Nephron (organoid): Measurements from ENCODE around the gene KIAA1671.
"Not testable (repeated sequence)": the region's sequence is repeated elsewhere in the genome, so short reads cannot be mapped to it uniquely, and the experiment has no call there.

Source experiments
- H3K27ac Mint-ChIP-seq, 3 experiments: 2 replicates each; pipeline ENCODE4 v1.8.0; 2020; ENCODE audit warnings: mixed read lengths in 3 of 3, mild to moderate bottlenecking in 2 of 3, moderate library complexity in 1 of 3
- H3K27me3 Mint-ChIP-seq: 2 replicates; pipeline ENCODE4 v1.8.0; 2021; ENCODE audit warnings: low read depth, mild to moderate bottlenecking, moderate library complexity, mixed read lengths
- H3K36me3 Mint-ChIP-seq: 2 replicates; pipeline ENCODE4 v1.8.0; 2020; ENCODE audit warnings: low read depth, mixed read lengths
- H3K4me1 Mint-ChIP-seq: 2 replicates; pipeline ENCODE4 v1.8.0; 2020; ENCODE audit warnings: mixed read lengths
- H3K4me3 Mint-ChIP-seq, 3 experiments: 2 replicates each; pipeline ENCODE4 v1.8.0; 2020; ENCODE audit warnings: mild to moderate bottlenecking in 3 of 3, mixed read lengths in 3 of 3, moderate library complexity in 2 of 3
- H3K9me3 Mint-ChIP-seq: 2 replicates; pipeline ENCODE4 v1.8.0; 2020; ENCODE audit warnings: mixed read lengths
- TF ChIP-seq, protein P1 (sequence below), 3 experiments: fragments of 200-600 bp; sonication (generic); IDR thresholded peaks; one replicate each; pipeline ENCODE4 v1.5.0; 2021; ENCODE audit warnings: antibody characterized with exemption in 3 of 3; ENCODE audit not compliant: unreplicated experiment in 3 of 3

The KIAA1671 gene

DNA sequence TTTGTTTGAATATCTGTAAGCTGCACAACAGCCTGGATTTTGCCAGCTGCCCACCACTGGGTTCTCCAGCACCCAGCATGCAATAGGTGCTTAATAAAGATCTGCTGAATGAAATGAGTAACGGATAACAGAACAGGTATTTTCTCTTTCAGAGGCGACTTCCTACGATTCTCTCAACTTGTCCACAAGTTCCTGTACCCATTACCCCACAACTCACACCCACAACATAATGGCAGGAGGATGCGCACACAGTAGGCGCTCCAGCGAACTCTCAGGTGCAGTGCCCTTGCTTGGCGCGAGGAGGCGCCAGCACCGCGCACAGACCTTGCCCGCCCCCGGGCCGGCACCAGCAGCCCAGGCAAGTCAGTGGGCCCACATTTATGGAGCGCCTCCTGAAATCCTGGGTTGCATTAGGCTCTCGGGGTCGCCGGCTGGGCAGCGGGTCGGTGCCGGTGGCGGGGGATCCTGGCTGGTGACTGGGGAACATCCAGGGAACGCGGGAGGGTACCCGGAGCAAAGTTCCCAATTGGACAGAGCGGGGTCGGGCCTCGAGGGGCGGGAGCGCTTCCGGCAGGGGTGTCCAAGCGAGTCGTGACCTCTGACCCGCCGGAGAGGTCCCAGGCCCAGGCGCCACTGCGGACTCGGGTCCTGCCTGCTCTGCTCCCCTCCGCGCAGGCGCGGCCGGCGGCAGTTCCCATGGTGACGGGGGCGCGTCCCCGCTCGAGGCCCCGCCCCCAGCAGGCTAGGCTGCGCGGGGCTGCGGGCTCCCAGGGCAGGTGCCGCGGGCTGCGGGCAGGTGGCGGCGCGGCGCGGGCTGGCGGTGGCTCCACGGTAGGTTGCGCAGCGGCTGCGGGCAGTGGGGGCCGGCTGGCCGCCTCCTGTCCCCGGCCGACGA is at the start of gene KIAA1671:
Gene KIAA1671 (plus strand): TSS at position 775 of the 895 bp plus-strand sequence. CDS start 75,284 bp downstream, outside the sequence.
- peaks cover 23% of the 10 kb centered on the region for H3K27me3 Mint-ChIP-seq
- H3K4me3 Mint-ChIP-seq: peak within 1 kb of the TSS; percentile 90 to 95 (median 92)
- H3K27ac Mint-ChIP-seq: peak within 1 kb of the TSS; percentile 60 to 94 (median 81)
- H3K9me3 Mint-ChIP-seq: no peaks in the 10 kb centered on the region
- TF ChIP-seq, protein P1, sequence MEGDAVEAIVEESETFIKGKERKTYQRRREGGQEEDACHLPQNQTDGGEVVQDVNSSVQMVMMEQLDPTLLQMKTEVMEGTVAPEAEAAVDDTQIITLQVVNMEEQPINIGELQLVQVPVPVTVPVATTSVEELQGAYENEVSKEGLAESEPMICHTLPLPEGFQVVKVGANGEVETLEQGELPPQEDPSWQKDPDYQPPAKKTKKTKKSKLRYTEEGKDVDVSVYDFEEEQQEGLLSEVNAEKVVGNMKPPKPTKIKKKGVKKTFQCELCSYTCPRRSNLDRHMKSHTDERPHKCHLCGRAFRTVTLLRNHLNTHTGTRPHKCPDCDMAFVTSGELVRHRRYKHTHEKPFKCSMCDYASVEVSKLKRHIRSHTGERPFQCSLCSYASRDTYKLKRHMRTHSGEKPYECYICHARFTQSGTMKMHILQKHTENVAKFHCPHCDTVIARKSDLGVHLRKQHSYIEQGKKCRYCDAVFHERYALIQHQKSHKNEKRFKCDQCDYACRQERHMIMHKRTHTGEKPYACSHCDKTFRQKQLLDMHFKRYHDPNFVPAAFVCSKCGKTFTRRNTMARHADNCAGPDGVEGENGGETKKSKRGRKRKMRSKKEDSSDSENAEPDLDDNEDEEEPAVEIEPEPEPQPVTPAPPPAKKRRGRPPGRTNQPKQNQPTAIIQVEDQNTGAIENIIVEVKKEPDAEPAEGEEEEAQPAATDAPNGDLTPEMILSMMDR (IDR thresholded peaks at IDR 0.05; ENCODE audit: unreplicated experiment in 3 of 3): peak; percentile 99 to 100 (median 100)
- H3K4me1 Mint-ChIP-seq: peaks cover 22% of the 10 kb centered on the region
- H3K36me3 Mint-ChIP-seq: no peaks in the 10 kb centered on the region

DNA sequence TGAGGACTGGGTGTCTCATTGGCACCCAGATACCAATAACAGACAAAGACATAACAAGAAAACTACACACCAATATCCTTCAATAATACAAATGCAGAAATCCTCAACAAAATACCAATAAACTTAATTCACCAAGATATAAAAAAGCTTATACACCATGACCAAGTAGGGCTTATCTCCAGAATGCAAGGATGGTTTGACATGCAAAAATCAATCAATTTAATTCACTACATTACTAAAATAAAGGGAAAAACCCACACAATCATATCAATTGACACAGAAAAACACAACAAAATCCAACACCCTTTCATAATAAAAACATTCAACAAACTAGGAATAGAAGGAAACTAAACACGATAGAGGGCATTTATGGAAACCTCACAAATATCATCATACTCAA is 46.6 kb upstream of the KIAA1671 start:
- peaks cover 15% of the 10 kb centered on the region for H3K36me3 Mint-ChIP-seq
- peaks cover 29% of the 10 kb centered on the region for H3K9me3 Mint-ChIP-seq
- TF ChIP-seq, protein P1 (IDR thresholded peaks at IDR 0.05; ENCODE audit: unreplicated experiment in 3 of 3): no peak
- H3K4me1 Mint-ChIP-seq: no peaks in the 10 kb centered on the region
- H3K27ac Mint-ChIP-seq: no peak overlapping the region
- no peak overlapping the region for H3K4me3 Mint-ChIP-seq
- H3K27me3 Mint-ChIP-seq: no peaks in the 10 kb centered on the region

DNA sequence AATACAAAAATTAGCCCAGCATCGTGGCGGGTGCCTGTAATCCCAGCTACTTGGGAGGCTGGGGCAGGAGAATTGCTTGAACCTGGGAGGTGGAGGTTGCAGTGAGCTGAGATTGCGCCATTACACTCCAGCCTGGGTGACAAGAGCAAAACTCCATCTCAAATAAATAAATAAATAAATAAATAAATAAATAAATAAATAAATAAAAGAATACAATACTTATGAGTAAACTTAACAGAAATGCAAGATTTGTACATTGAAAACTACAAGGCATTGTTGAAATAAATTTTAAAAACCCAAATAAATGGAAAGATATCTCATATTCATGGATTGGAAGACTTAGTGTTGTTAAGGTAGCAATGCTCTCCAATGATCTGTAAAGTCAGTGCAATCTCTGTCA is 45.4 kb upstream of the KIAA1671 start:
- not testable (repeated sequence) for H3K4me1 Mint-ChIP-seq, H3K27ac Mint-ChIP-seq, H3K27me3 Mint-ChIP-seq, H3K4me3 Mint-ChIP-seq
- Mint-ChIP-seq H3K9me3 (peaks cover 29% of the 10 kb centered on the region), H3K36me3 (peaks cover 15% of the 10 kb centered on the region)

DNA sequence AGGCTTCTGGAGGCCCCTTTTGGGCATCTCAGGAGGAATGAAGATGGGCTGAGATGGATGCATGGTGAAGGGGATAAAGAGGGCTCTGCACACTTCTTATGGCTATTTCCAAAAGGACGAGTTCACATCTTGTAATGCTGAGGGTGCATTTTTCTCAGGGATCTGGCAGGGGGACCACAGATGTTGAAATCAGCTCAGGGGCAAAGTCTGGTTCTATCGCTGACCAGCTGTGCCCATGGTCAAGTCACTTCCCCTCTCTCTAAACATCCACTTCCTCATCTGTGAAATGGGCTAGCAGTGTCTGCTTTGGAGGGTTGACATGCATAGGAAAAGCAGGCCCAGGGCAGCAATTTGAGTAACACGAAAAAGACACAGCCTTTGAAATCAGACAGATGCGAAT is 32.5 kb upstream of the KIAA1671 start:
- no peaks in the 10 kb centered on the region for H3K36me3 Mint-ChIP-seq
- peaks cover 2% of the 10 kb centered on the region for H3K9me3 Mint-ChIP-seq
- H3K27me3 Mint-ChIP-seq: peaks cover 4% of the 10 kb centered on the region
- no peak overlapping the region for H3K4me3 Mint-ChIP-seq
- no peak overlapping the region for H3K27ac Mint-ChIP-seq
- TF ChIP-seq, protein P1 (IDR thresholded peaks at IDR 0.05; ENCODE audit: unreplicated experiment in 3 of 3): no peak
- H3K4me1 Mint-ChIP-seq: no peaks in the 10 kb centered on the region

DNA sequence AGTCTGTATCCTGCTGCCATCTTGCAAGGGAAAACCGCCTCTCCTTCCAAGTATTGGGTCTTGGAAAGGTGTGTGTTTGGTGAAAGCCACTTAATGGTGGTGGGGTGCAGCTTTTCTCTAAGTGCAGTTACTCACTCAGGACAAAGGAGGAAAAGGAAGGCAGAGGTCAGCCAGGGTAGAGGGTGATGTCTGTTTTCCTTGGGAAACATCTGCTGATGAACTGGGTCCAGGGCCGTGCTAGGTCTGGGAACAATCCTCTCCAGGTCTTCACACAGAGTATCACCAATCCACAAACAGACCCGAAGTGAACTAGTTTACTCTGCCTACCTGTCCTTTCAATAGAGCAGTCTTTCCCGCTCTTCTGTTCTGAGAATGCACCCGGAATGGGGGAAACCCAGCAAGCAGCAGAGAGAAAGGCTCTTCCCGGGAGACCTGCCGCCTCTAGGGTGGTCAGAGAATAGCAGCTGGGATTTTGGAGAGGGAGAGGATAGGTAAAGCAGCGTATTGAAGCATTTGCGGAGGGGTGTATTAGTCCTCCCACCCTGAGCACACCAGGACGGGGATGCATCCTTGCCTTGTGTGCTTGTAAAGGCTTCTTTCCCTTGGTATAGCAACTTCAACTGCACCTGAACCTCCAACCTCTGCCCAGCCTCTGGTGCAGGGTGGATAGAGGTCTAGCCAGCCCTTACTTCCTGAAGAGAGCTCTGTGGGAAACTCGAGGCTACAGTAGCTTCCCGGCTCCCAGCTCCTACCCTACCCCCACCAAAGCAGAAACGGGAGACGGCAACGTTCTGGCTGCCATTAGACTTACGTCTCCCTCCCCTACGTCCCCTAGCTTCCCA is 26.7 kb upstream of the KIAA1671 start:
- H3K4me3 Mint-ChIP-seq: no peak overlapping the region
- H3K9me3 Mint-ChIP-seq: peaks cover 2% of the 10 kb centered on the region
- peaks cover 6% of the 10 kb centered on the region for H3K4me1 Mint-ChIP-seq
- TF ChIP-seq, protein P1 (IDR thresholded peaks at IDR 0.05; ENCODE audit: unreplicated experiment in 3 of 3): no peak
- peaks cover 8% of the 10 kb centered on the region for H3K27me3 Mint-ChIP-seq
- no peaks in the 10 kb centered on the region for H3K36me3 Mint-ChIP-seq
- H3K27ac Mint-ChIP-seq: peak overlapping the region in 2 of 3 experiments; percentile 23 to 34

DNA sequence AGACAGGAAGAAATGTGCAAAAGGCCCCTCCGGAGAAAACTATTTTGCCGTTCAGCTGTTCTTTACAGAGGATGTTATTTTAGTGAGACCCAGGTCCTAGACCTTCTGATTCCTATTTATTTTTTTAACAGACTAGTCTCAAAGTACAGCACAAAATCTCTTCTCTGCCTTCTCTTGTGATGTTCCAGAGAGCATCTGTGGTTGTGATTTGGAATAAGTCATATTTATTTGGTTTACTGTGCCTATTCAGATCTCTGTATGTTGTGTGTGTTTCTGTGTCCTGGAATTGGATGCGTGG is 26.1 kb upstream of the KIAA1671 start:
- H3K36me3 Mint-ChIP-seq: no peaks in the 10 kb centered on the region
- no peak overlapping the region for H3K4me3 Mint-ChIP-seq
- H3K9me3 Mint-ChIP-seq: peaks cover 2% of the 10 kb centered on the region
- peak overlapping the region in 2 of 3 experiments; percentile 23 to 34 for H3K27ac Mint-ChIP-seq
- peaks cover 6% of the 10 kb centered on the region for H3K4me1 Mint-ChIP-seq
- peaks cover 9% of the 10 kb centered on the region for H3K27me3 Mint-ChIP-seq
- TF ChIP-seq, protein P1 (IDR thresholded peaks at IDR 0.05; ENCODE audit: unreplicated experiment in 3 of 3): no peak
